SK-N-SH treated with all-trans-retinoic acid at 6 μM for 48 hours (cell line): Measurements from ENCODE around the gene MEF2C.

Source experiments
- GLIS3 ChIP-seq: fragments of 250-450 bp; sonication (Bioruptor Pico); IDR thresholded peaks from 2 replicates; pipeline ENCODE4 v1.5.0; 2020; ENCODE audit warnings: mild to moderate bottlenecking, moderate library complexity
- RARB ChIP-seq: fragments of 250-450 bp; sonication (Bioruptor Pico); IDR thresholded peaks from 2 replicates; pipeline ENCODE4 v1.8.0; 2021; ENCODE audit warnings: mild to moderate bottlenecking, moderate library complexity
- ZNF70 ChIP-seq: fragments of 450-650 bp; formaldehyde crosslinking; IDR thresholded peaks from 2 replicates; pipeline ENCODE4 v1.5.0; 2020; ENCODE audit warnings: mild to moderate bottlenecking, moderate library complexity
- ZNF8 ChIP-seq: fragments of 450-650 bp; formaldehyde crosslinking; IDR thresholded peaks from 2 replicates; pipeline ENCODE4 v1.5.0; 2020; ENCODE audit warnings: mild to moderate bottlenecking, moderate library complexity
- TF ChIP-seq, protein P1 (sequence below): fragments of 250-450 bp; sonication (Bioruptor Pico); IDR thresholded peaks from 2 replicates; pipeline ENCODE4 v1.5.0; 2020; ENCODE audit warnings: mild to moderate bottlenecking, moderate library complexity

DNA sequence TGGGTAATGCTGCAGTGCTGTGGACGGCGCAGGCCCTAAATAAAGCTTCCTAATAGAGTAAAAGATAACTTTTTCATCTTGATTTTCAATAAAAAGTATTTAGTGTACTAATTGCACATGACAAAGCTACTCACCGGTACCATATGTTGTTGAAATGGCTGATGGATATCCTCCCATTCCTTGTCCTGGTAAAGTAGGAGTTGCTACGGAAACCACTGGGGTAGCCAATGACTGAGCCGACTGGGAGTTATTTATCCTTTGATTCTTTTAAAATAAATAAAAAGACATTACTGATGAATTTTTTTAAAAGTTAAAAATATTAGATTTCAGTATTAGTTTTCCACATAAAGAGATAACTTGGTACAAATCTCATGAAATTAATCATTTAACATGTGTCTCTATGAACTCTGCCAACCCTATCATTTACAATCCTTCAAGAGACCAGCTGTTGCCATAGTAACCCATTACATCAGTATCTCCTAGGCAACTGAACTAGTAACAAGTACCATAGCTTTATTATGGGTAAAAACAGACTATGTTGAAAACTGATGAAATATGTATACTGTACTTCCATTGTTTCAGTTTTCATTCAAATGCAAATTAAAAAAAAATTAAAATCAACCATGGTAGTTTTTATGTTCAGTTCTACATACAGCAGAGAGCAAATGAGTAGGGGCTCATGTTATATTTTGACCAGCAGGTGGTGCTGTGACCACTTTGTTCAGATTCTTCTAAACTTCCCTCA lies 153.7 kb downstream of the MEF2C start:
- TF ChIP-seq, protein P1, sequence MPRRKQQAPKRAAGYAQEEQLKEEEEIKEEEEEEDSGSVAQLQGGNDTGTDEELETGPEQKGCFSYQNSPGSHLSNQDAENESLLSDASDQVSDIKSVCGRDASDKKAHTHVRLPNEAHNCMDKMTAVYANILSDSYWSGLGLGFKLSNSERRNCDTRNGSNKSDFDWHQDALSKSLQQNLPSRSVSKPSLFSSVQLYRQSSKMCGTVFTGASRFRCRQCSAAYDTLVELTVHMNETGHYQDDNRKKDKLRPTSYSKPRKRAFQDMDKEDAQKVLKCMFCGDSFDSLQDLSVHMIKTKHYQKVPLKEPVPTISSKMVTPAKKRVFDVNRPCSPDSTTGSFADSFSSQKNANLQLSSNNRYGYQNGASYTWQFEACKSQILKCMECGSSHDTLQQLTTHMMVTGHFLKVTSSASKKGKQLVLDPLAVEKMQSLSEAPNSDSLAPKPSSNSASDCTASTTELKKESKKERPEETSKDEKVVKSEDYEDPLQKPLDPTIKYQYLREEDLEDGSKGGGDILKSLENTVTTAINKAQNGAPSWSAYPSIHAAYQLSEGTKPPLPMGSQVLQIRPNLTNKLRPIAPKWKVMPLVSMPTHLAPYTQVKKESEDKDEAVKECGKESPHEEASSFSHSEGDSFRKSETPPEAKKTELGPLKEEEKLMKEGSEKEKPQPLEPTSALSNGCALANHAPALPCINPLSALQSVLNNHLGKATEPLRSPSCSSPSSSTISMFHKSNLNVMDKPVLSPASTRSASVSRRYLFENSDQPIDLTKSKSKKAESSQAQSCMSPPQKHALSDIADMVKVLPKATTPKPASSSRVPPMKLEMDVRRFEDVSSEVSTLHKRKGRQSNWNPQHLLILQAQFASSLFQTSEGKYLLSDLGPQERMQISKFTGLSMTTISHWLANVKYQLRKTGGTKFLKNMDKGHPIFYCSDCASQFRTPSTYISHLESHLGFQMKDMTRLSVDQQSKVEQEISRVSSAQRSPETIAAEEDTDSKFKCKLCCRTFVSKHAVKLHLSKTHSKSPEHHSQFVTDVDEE (CRISPR knock-in tag) = no peak
- TF ChIP-seq ZNF8 (CRISPR knock-in tag) = no peak
- TF ChIP-seq GLIS3 (CRISPR knock-in tag) = no peak
- TF ChIP-seq ZNF70 = no peak
- no peak for TF ChIP-seq RARB (CRISPR knock-in tag)
